Measurements from ENCODE around the gene SPRY1. TPM values are rescaled to one million over a fixed set of nuclear protein-coding genes. Genes with fewer than 3 reads are reported as not detected.

The SPRY1 gene
- total RNA-seq, 1 donor from 2014 or later = 14.8 TPM

DNA sequence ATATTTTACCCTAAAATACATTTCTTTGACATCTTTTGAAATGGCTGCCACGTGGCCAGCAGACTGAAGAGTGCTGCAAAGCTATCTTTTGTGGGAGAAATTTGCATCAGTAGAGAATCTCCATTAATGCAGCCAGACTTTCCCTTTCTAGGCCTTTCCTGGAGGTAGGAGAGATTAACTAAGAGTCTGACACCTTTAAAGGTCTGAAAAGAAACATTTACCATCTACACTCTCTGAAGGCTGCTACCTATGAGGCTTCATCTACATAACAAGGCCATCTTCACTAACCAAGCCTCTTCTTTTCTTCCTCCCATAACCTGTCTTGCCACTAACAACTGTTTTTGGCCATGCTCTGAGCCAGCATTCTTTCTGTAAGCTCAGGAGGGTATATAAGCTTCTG is 17.8 kb upstream of the SPRY1 start:
- no peak for DNase-seq (ENCODE audit: low read depth)

DNA sequence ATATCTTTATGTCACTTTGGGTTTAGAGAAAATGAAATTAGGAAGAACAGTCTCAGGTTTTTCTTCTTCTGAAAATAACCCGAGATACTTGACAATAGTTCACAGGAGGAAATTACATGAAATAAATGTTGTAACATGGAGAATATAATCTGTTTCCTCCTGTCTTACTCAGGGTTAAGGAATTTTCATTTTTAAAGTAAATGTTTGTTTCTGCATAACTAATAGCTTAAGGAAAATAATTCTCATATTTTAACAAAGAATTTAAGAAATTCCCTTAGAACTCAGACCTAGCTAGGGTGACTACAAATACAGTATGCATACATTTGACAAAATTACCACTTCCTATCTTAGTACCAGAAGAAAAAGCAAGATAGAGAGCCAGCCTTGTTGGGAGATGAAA is 17.2 kb upstream of the SPRY1 start:
- no peak for DNase-seq (ENCODE audit: low read depth)

DNA sequence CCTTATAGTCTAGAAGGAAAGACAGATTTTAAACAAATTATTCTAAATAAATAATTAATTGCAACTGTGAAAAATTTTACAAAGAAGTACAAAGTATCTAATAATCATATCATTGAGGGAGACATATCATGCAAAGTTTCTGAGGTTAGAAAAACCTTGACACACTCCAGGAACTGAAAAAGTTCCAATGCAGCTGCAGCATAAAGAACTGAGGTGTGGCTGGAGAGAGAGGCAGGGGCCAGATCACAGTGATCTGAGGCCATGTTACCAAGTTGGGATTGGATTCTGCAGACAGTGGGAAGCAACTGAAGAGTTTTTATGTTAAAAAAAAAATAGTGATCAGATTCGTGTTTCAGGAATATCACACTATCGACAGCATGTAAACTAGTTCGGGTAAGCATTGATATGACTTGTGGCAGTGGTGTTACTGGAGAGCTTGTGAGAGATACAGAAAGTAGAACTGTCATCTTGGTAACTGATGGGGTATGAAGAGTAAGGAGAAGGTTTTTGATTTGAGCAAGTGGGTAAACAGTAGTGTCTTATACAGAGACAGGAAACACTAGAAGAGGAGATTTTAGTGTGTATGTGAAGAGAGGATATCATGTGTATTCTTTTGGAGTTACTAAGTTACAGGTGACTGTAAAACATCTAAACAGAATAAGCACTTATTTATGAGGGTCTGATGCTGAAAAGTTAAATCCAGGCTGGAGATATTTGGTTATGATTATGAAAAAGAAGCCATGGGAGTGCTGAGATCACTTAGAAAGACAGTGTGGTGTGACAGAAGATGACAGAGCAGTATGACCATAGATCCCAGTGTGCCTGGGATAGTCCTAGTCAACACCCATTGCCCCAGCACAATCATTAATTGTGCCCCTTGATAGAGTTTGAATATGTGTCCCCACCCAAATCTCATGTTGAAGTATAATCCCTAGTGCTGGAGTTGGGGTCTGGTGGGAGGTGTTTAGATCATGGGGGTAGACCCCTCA is 15.6 kb upstream of the SPRY1 start:
- no peak for DNase-seq (ENCODE audit: low read depth)

DNA sequence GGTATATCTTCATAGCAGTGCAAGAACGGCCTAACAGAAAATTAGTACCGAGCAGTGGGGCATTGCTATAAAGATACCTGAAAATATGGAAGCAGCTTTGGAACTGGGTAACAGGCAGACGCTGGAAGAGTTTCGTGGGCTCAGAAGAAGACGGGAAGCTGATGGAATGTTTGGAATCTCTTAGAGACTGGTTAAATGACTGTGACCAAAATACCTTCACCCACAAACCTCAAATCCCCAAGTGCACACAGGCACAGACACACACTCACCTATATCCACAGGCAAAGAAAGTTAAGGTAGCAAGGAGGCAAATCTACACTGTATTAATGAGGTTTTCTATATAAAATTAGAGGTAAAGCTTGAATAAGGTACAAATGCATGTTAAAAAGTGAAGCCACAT is 14.6 kb upstream of the SPRY1 start:
- DNase-seq (ENCODE audit: low read depth) = peak; percentile 43

DNA sequence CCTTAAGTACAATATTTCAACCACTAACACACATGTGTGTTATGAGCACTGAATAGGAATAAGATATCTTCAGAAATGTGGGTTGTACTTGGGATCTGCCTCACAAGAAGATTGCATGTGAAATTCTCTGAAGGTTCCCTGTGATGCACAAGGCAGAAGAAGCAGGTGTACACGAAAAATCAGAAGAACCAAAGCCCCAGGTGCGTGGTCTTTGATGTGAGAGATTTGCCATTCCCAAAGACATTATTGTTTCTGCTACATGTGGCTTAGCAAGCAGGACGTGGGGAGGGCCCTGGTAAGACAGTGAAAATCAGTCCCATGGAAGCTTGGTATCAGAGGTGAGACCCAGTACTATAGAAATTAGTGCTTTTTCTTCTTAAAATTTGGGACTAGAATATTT is 13.0 kb upstream of the SPRY1 start:
- no peak for DNase-seq (ENCODE audit: low read depth)

DNA sequence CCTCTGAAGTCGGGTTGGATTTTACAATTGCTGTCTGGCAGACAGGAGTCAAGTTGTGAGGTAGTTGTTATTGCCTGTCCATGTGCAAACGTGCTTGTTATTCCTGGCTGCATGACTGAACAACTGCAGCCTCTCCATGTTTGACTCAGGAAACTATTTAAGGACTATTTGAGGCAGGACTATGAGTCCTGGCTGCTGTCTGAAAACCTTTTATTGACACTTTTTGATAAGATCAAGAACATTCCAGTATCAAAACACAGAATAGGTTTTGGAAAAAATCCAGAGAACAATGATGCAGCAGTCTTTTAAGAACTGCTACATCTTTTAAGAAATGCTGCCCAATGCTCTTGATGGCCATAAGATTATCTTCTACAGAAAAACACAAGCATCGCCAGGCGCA is 10.0 kb upstream of the SPRY1 start:
- peak; percentile 73 for DNase-seq (ENCODE audit: low read depth)

DNA sequence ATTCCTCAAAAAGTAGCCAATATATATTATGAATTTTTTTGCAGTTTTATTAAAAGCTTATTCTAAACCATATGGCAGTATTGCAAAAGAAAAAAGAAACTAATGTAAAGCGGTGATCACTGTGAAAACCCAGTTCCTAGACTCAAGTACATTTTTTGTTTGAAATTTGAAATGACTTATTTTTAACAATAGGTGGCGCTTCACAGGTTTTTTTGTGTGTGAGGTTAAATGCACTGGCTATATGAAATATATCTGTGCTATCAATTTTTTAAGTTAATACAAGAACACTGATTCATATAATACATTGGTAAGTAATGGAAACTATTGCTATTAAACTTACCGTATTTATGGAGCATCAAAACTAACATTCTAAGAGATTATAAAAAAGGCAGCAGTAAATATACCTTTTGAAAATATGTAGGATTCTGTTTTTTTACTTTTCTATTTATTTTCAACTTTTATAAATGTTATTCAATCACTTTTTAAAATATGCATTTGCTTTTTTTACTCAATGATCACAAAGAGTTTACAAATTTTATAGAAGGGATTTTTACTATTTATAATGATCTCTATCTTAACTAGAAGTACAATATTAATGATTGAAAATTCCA is 5.6 kb upstream of the SPRY1 start:
- peak; percentile 38 for DNase-seq (ENCODE audit: low read depth)

DNA sequence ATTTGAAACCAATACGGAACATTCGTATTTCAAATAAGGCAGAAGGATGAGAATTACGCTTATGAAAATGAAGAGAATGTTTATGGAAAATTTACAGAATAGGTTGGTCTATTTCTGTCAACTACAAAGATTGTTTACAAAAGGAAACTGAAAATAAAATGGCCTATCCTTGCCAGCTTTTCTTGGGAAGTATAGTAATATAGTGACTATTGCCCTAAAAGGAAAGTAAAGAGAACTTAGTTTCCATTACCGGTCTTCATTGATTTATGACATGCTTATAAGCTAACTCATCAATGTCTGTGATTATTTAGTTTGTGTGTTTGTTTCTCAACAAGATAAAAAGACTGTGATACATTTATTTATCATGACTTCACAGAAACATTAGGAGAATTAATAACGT is 2.9 kb upstream of the SPRY1 start:
- DNase-seq (ENCODE audit: low read depth) = no peak

DNA sequence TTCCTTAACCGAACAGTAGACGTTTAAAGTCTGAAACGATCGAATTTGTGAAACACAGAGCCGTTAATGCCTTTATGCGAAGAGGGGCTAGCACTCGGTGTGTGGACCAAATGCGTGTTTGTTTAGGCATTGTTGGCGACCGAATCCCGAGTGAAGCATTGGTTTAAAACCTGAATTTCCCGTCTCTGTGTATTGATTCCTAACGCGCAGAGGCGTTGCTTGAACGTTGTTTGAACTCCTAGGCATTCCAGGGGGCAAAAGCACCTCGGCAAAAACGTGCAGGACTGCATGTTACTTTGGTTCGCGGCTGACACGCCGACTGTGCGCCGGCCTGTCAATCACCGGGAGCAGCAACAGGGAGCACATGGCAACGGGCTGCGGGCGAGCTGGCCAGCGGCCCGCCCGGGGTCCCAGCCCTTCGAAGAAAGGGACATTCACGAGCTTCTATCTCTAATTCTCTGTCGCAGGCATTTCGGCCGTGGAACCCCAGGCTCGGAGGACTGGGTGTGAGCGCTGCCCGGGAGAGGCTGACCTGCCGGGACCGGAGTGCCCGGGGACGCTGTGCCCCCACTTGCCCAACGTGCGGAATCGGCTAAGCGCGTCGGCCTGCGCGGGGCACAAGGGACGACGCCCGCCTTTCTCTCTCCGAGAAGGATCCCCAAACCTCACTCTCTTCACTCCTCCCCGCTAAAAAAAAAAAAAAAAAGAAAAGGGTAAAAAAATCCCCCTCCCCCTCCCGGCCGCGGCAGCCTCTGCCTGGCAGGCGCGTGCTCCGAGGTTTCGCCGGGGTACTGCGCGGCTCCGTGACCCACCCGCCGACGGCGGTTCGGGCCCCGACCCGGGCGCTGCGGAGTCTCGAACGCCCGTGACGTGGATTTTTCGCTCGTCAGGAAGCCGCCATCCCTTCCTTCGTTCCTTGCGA is 810 bp downstream of the SPRY1 start:
- DNase-seq (ENCODE audit: low read depth) = peak; percentile 56

DNA sequence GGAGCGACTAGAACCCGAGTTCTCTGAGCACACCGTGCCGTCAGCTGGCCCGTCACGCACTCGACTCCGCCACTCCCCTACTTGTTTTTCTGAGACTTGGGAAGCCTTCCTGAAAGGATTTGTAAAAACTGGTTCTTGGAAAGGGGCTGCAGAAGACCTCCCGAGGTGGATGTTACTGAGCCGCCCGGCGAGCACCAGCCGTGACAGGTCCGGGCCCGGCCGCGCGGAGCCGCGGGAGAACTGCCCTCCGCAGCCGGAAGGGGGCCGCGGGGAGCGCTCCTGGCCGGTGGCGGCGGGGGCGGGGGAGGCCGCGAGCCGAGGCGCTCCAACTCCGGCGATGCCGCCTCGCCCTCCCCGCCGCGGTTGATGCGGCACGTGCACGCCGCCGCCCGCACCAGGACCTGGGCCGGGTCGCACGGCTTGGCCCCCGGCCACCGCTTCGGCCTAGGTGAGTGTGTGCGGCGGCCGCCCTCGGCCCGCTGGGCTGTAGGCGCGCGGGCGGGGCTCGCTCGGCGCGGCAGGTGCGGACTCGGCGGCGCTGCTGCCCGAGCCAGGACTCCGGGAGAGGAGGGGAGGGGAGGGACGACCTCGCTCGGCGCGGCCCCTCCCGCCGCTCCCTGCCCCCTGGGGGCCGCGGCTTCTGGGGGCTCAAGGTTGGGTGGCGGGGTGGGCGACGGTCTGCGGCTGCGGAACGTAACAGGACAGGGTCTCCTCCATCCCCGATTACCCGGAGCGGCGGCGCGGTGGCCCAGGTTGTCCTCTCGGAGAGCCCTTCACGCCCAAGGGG is 1.7 kb downstream of the SPRY1 start:
- DNase-seq (ENCODE audit: low read depth) = peak; percentile 78

DNA sequence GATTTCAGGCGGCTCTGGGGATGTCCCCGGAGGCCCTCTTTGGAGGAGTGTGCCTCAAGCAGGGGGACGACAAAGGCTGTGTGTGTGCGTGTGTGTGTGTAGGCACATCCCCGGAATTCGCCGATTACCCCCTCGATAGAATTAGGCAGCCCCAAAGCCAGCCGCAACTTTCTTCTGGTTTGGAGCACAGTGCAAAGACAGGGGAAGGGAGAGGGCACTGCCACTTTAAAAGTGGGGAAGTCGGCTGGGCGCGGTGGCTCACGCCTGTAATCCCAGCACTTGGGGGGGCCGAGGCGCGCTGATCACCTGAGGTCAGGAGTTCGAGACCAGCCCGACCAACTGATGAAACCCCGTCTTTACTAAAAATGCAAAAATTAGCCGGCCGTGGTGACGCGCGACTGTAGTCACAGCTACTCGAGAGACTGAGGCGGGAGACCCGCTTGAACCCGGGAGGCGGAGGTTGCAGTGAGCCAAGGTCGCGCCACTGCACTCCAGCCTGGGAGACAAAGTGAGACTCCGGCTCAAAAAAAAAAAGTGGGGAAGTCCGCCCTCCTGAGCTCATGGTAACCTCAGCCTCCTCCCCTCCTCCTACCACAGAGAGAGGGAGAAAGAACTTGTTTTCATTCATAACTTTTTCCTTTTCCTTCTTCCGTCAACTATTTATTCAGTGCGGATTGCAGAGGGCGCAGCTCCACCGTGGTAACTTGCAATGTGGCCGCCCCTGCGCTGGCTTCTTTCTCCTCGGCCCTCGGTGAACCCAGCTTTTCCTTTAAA is 2.4 kb downstream of the SPRY1 start:
- DNase-seq (ENCODE audit: low read depth) = peak; percentile 75

DNA sequence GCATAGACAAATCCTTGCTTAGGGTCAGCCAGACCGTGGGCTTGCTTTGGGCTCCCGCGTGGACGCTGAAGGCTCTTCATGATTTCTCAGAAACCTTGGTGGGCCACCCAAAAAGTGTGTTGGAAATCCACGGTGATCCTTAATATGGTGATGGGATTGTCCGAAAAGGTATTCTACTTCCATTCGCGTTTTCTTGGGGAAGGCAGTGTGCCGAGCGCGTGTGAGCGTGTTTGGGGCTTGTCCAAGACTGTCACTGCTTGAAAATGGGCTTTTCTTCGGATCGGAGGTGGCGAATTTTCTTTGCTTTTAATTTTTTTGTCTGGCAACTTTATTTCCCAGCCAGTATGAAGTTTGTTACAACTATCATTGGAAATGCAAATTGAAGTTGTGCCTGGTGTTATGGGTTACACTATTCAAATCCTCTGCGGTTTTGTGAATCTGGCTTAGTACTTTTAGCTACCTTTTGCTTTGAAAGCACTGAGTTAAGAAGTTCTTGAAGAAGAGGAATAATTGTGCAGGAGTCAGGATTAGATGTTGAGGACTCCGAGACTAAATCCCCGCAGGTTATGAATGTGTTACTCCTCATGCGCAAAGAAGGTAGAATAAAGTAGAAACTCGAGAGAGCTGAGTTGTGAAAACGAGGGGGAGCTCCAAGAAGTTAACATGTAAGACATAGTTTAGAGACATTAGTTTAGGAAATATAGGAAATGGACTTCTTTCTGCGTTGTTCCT is 3.2 kb downstream of the SPRY1 start:
- DNase-seq (ENCODE audit: low read depth) = no peak

DNA sequence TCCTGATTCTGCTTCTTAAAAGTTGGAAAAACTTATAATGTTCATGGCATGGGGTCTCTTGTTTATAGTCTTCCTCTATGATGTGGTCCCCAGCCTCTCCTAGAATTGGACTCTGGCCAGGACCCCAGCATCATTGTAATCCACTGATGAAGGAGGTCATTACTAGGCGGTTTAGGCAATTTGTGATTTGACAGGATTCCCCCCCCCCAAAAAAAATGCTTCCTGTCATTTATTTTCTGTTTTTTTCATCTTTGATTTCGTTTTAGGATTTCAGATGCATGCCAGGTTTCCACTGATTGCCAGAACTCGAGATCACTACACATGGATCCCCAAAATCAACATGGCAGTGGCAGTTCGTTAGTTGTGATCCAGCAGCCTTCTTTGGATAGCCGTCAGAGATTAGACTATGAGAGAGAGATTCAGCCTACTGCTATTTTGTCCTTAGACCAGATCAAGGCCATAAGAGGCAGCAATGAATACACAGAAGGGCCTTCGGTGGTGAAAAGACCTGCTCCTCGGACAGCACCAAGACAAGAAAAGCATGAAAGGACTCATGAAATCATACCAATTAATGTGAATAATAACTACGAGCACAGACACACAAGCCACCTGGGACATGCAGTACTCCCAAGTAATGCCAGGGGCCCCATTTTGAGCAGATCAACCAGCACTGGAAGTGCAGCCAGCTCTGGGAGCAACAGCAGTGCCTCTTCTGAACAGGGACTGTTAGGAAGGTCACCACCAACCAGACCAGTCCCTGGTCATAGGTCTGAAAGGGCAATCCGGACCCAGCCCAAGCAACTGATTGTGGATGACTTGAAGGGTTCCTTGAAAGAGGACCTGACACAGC is 4.9 kb downstream of the SPRY1 start:
- DNase-seq (ENCODE audit: low read depth) = no peak

DNA sequence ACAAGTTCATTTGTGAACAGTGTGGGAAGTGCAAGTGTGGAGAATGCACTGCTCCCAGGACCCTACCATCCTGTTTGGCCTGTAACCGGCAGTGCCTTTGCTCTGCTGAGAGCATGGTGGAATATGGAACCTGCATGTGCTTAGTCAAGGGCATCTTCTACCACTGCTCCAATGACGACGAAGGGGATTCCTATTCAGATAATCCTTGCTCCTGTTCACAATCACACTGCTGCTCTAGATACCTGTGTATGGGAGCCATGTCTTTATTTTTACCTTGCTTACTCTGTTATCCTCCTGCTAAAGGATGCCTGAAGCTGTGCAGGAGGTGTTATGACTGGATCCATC is 5.5 kb downstream of the SPRY1 start:
- no peak for DNase-seq (ENCODE audit: low read depth)

DNA sequence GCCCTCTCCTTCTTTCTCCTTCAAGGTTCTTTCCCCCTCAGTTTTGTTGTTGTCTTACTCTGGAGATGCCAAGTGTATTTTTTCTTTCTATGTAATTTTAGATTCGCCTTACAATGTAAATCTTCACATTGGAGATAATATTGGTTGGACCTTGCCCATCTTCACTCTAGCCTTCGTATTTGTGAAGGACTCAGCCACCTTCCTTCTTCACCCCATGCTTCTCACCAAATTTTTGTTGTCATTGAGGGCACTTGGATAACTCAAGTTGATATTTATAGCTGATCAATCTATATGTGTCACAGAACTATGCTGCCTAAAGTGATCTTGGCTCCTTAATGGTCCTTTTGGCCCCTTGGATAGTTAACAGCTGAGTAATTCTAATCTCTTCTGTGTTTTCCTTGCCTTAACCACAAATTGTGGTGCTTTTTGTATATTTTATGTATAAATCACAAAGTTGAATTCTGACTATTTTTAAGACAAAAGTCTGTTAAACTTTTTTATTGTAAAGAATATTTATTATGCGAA is 6.5 kb downstream of the SPRY1 start:
- DNase-seq (ENCODE audit: low read depth) = no peak

DNA sequence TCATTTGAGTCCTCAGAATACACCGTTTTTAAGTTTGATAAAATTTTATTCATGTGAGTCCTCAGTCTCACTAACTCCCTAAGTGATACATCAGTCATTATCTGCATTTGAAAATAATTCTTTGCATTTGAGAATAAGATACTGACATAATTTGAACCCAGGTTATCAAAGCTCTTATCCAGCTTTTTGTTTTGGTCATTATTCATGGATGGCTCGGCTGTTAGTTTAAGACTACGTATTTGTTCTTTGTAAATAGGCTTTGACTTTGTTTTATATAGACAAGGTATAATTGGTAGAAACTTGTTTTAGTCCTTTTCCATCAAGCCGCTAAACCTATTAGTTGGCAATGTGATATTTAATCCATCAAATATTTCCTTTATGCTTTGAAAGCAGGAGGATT is 7.9 kb downstream of the SPRY1 start:
- no peak for DNase-seq (ENCODE audit: low read depth)

DNA sequence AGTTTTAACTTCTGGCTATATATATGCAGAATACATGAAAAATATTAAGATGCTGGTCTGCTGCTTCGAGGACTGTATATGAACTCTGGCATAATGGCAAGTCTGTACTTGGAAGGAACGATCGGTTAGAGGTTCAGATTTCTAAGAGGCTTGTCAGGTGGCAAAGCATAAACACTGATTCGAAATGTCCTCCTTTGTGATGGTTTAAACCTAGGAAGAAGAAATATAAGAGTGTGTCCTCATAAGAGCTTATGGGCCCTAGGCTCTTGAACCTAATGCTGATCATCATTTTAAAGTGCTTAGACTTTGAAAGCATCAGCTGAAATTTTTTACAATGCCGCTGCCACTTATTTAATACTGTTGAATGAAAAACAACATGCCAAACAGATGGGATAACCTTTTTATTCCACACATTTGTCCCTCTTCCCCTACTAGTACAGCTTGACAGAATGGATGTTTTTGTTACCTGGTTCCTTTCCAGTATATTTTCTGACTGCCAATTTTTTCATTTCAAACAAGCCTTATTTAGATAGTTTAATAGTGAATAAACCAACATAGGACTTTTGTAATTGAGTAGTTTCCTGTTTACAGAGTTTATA is 8.8 kb downstream of the SPRY1 start:
- DNase-seq (ENCODE audit: low read depth) = no peak

DNA sequence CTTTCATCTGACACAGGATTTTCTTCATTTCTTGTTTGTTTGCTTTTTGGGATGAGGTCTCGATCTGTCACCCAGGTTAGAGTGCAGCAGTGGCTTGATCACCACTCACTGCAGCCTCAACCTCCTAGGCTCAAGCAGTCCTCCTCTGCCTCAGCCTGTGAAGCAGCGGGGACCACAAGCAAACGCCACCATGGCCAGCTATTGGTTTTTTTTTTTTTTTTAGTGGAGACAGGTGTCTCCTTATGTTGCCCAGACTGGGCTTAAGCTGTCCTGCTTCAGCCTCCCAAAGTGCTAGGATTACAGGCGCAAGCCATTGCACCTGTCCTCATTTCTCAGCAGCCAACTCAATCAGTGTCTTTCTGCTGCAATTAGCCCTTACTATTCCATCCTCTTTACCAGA is 10.3 kb downstream of the SPRY1 start:
- DNase-seq (ENCODE audit: low read depth) = peak; percentile 87

Measured in myocyte (in vitro differentiated cells).